Measurements from ENCODE around the gene CEP63. TPM values are rescaled to one million over a fixed set of nuclear protein-coding genes. Genes with fewer than 3 reads are reported as not detected.

CEP63 gene
- total RNA-seq, 4 donors from 2014 or later, result 21.4 to 23.5 (median 22.4) TPM

- no peaks in the 10 kb centered on the region for H3K9me3 ChIP-seq
- peaks cover 2 to 4% of the 10 kb centered on the region in 2 donors for H3K4me1 ChIP-seq
- in situ Hi-C loops (cut with MboI; ENCODE audit: low sequenced_read_pairs in 4 of 4) (no loop called here), intact Hi-C loops (cut with DNase I; ENCODE audit: low total_unique reads) (no loop called here)
- H3K36me3 ChIP-seq, result no peaks in the 10 kb centered on the region
- H3K27ac ChIP-seq, result no peak overlapping the region
- no peak overlapping the region for H3K4me3 ChIP-seq
- no peak for ATAC-seq
- no peak for DNase-seq
- H3K27me3 ChIP-seq, result no peaks in the 10 kb centered on the region
- TF ChIP-seq CTCF (IDR thresholded peaks at IDR 0.05 in 4 of 5, conservative IDR thresholded peaks at IDR 0.05 in 1 of 5) (no peak), POLR2A (IDR thresholded peaks at IDR 0.05) (no peak)
Measured at GRCh38 chr3:134458406-134458945, 27.4 kb upstream of the CEP63 start.

DNA sequence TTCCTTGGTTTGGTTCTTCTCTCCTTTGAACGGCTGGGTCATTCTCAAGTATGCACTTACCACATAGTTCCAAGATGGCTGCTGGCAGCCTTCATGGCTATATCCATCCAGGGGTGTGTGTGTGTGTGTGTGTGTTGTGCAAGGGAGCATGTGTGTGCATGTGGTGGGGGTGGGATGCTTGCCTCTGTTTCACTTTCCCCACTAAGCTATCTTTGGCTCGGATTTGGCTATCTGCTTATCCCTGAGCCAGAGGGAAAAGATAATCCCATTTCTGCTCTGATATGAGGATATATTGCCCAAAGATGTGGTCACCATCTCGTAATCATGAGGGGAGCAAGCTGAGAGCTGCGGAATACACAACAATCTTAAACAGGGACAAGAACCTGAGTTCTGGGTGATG is 26.3 kb upstream of the CEP63 start:
- intact Hi-C loops (cut with DNase I; ENCODE audit: low total_unique reads), result no loop called here
- H3K4me1 ChIP-seq, result peaks cover 4 to 5% of the 10 kb centered on the region in 2 donors
- no peaks in the 10 kb centered on the region for H3K9me3 ChIP-seq
- no peak for DNase-seq
- in situ Hi-C loops (cut with MboI; ENCODE audit: low sequenced_read_pairs in 4 of 4), result no loop called here
- no peak for TF ChIP-seq CTCF (IDR thresholded peaks at IDR 0.05 in 4 of 5, conservative IDR thresholded peaks at IDR 0.05 in 1 of 5)
- no peak for TF ChIP-seq POLR2A (IDR thresholded peaks at IDR 0.05)
- H3K27ac ChIP-seq, result no peak overlapping the region
- H3K36me3 ChIP-seq, result no peaks in the 10 kb centered on the region
- no peak for ATAC-seq
- H3K27me3 ChIP-seq, result no peaks in the 10 kb centered on the region
- no peak overlapping the region for H3K4me3 ChIP-seq

DNA sequence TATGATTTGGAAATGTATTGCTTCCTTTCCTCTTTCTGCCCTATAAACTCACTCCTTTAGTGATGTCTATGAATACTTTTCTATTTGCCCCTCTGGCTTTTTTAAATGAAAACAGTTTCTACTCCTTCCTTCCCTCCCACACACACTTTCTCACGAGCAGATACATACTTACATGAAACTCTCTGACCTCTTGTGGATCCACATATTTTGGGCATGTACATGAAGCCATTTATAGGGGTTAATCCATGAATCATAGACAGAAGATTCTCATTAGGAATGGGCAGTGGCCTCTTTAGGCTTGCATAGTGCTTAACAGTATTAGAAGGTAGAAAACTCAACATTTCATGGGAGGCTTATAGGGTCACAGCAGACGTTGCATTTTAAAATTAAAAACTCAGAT is 24.9 kb upstream of the CEP63 start:
- in situ Hi-C loops (cut with MboI; ENCODE audit: low sequenced_read_pairs in 4 of 4) (loop anchor here in 1 of 4 donors (5.0 kb wide), 1 partner anchor 79 kb away; no protein-coding TSS in a partner anchor), intact Hi-C loops (cut with DNase I; ENCODE audit: low total_unique reads) (no loop called here)
- H3K4me3 ChIP-seq, result no peak overlapping the region

GRCh38 chr3:134462331-134462941 is 23.4 kb upstream of the CEP63 start:
- ATAC-seq (peak; percentile 38 to 41), DNase-seq (no peak)
- Histone ChIP-seq H3K36me3 (no peaks in the 10 kb centered on the region), H3K9me3 (no peaks in the 10 kb centered on the region), H3K4me3 (no peak overlapping the region), H3K27ac (peak overlapping the region; percentile 26 to 66 (median 61)), H3K27me3 (no peaks in the 10 kb centered on the region), H3K4me1 (peaks cover 4 to 6% of the 10 kb centered on the region in 2 donors)
- in situ Hi-C loops (cut with MboI; ENCODE audit: low sequenced_read_pairs in 4 of 4), result loop anchor here in 1 of 4 donors (5.0 kb wide), 1 partner anchor 80 kb away; no protein-coding TSS in a partner anchor
- intact Hi-C loops (cut with DNase I; ENCODE audit: low total_unique reads), result no loop called here
- TF ChIP-seq POLR2A (IDR thresholded peaks at IDR 0.05), result no peak
- TF ChIP-seq CTCF (IDR thresholded peaks at IDR 0.05 in 4 of 5, conservative IDR thresholded peaks at IDR 0.05 in 1 of 5), result no peak

More for the DNA sequence above, 24.9 kb upstream of the CEP63 start:
- no peak for DNase-seq
- ATAC-seq, result no peak
- no peak for TF ChIP-seq CTCF (IDR thresholded peaks at IDR 0.05 in 4 of 5, conservative IDR thresholded peaks at IDR 0.05 in 1 of 5)
- no peak for TF ChIP-seq POLR2A (IDR thresholded peaks at IDR 0.05)
- peak overlapping the region in 1 of 4 donors; percentile 66 for H3K27ac ChIP-seq
- H3K9me3 ChIP-seq, result no peaks in the 10 kb centered on the region
- H3K4me1 ChIP-seq, result peaks cover 4 to 6% of the 10 kb centered on the region in 2 donors
- no peaks in the 10 kb centered on the region for H3K36me3 ChIP-seq
- H3K27me3 ChIP-seq, result no peaks in the 10 kb centered on the region
